IMR-90 (cell line): ENCODE results near the gene STXBP2. TPM values are rescaled to one million over a fixed set of nuclear protein-coding genes. Genes with fewer than 3 reads are reported as not detected.

Experiments used
- ATAC-seq: fragments of 200-7000 bp; cut with Tn5 transposase; 2 replicates; pipeline ENCODE4 v1.9.1; 2020; ENCODE audit warnings: low read depth, mild to moderate bottlenecking, moderate library complexity
- BruUV-seq: library from RNA; stranded (reverse); fragments of 400-500 nt; replicated peaks from 2 replicates; lab custom pipeline; 2021; lab: Mats Ljungman, UMichigan
- CTCF ChIA-PET: fragments of 300-600 bp; formaldehyde crosslinking; extraction: SDS; loops from one replicate; lab custom pipeline; 2021; ENCODE audit warnings: antibody characterized with exemption; lab: Yijun Ruan, JAX
- POLR2A ChIA-PET: fragments of 300-600 bp; sonication (Branson Sonifier 250); formaldehyde crosslinking; loops from one replicate; lab custom pipeline; 2022; ENCODE audit warnings: antibody characterized with exemption; ENCODE audit not compliant: unreplicated experiment; lab: Charles Lee
- DNase-seq: peaks from one replicate; pipeline ENCODE4 v3.0.0; 2013
- H2AFZ ChIP-seq: replicated peaks from 2 replicates; pipeline ENCODE3; 2013; ENCODE audit warnings: low read length, mild to moderate bottlenecking; ENCODE audit not compliant: poor library complexity
- H2AK5ac ChIP-seq: 2 replicates; pipeline ENCODE4 v1.6.1; 2013; ENCODE audit warnings: low read depth, low read length, inconsistent platforms
- H2AK9ac ChIP-seq: replicated peaks from 2 replicates; pipeline ENCODE3; 2013; ENCODE audit warnings: mild to moderate bottlenecking, low read depth, low read length, moderate library complexity; ENCODE audit not compliant: poor library complexity
- H2BK120ac ChIP-seq: 2 replicates; pipeline ENCODE4 v1.6.1; 2013; ENCODE audit warnings: low read depth, low read length, inconsistent platforms
- H2BK15ac ChIP-seq: 3 replicates; pipeline ENCODE4 v1.6.1; 2013; ENCODE audit warnings: low read depth, low read length, inconsistent platforms
- H2BK20ac ChIP-seq: 2 replicates; pipeline ENCODE4 v1.6.1; 2013; ENCODE audit warnings: low read depth, mild to moderate bottlenecking, inconsistent platforms, low read length, moderate library complexity
- H2BK5ac ChIP-seq: 2 replicates; pipeline ENCODE4 v1.6.1; 2013; ENCODE audit warnings: mild to moderate bottlenecking, low read depth, low read length, inconsistent platforms; ENCODE audit not compliant: poor library complexity, severe bottlenecking
- H3K14ac ChIP-seq: replicated peaks from 2 replicates; pipeline ENCODE4 v1.6.1; 2013; ENCODE audit warnings: low read depth, low read length, inconsistent platforms
- H3K18ac ChIP-seq: 2 replicates; pipeline ENCODE4 v1.6.1; 2013; ENCODE audit warnings: low read depth, low read length, control low read depth
- H3K23ac ChIP-seq: 2 replicates; pipeline ENCODE4 v1.6.1; 2013; ENCODE audit warnings: low read depth, low read length, inconsistent platforms
- H3K27ac ChIP-seq: 2 replicates; pipeline ENCODE4 v1.5.1; 2013; ENCODE audit warnings: mild to moderate bottlenecking, control low read depth, low read length; ENCODE audit not compliant: insufficient read depth
- H3K27me3 ChIP-seq: 2 replicates; pipeline ENCODE4 v1.6.1; 2013; ENCODE audit warnings: low read length; ENCODE audit not compliant: control insufficient read depth, insufficient read depth
- H3K36me3 ChIP-seq: 2 replicates; pipeline ENCODE4 v1.6.1; 2013; ENCODE audit warnings: low read length, mixed read lengths; ENCODE audit not compliant: control insufficient read depth, insufficient read depth
- H3K4ac ChIP-seq: 2 replicates; pipeline ENCODE4 v1.6.1; 2013; ENCODE audit warnings: low read depth, low read length, inconsistent platforms
- H3K4me1 ChIP-seq: 2 replicates; pipeline ENCODE4 v1.6.1; 2013; ENCODE audit warnings: low read length, mixed read lengths; ENCODE audit not compliant: control insufficient read depth, insufficient read depth
- H3K4me2 ChIP-seq: 2 replicates; pipeline ENCODE4 v1.6.1; 2013; ENCODE audit warnings: low read depth, mild to moderate bottlenecking, control low read depth, low read length, moderate library complexity
- H3K4me3 ChIP-seq: 2 replicates; pipeline ENCODE4 v1.5.1; 2013; ENCODE audit warnings: low read depth, mild to moderate bottlenecking, control low read depth, low read length, moderate library complexity; ENCODE audit not compliant: insufficient read depth
- H3K56ac ChIP-seq: 2 replicates; pipeline ENCODE4 v1.6.1; 2013; ENCODE audit warnings: low read length, inconsistent platforms; ENCODE audit not compliant: insufficient read depth; ENCODE audit errors: extremely low read depth
- H3K79me1 ChIP-seq, 2 experiments: 2 replicates each; pipeline ENCODE4 v1.6.1; 2013; ENCODE audit warnings: low read length in 2 of 2, inconsistent platforms in 1 of 2, low read depth in 1 of 2
- H3K9ac ChIP-seq: 2 replicates; pipeline ENCODE4 v1.6.1; 2013; ENCODE audit warnings: low read depth, low read length, control low read depth
- H3K9me1 ChIP-seq: 2 replicates; pipeline ENCODE4 v1.6.1; 2013; ENCODE audit warnings: low read length, inconsistent platforms; ENCODE audit not compliant: insufficient read depth
- H3K9me3 ChIP-seq: 2 replicates; pipeline ENCODE4 v1.6.1; 2013; ENCODE audit warnings: low read length; ENCODE audit not compliant: control insufficient read depth, insufficient read depth
- H4K20me1 ChIP-seq: 2 replicates; pipeline ENCODE4 v1.6.1; 2013; ENCODE audit warnings: low read length, inconsistent platforms; ENCODE audit not compliant: insufficient read depth
- H4K5ac ChIP-seq: 2 replicates; pipeline ENCODE4 v1.6.1; 2013; ENCODE audit warnings: mild to moderate bottlenecking, low read depth, low read length, control low read depth
- H4K8ac ChIP-seq, 2 experiments: 2 replicates each; pipeline ENCODE4 v1.6.1; 2013; ENCODE audit warnings: low read depth in 2 of 2, low read length in 2 of 2, control low read depth in 1 of 2, inconsistent platforms in 1 of 2
- H4K91ac ChIP-seq: 2 replicates; pipeline ENCODE4 v1.6.1; 2013; ENCODE audit warnings: low read depth, low read length, inconsistent platforms; ENCODE audit not compliant: insufficient read depth
- BHLHE40 ChIP-seq: fragments of 150-350 bp; IDR thresholded peaks from 2 replicates; pipeline ENCODE4 v1.6.1; 2016; ENCODE audit warnings: mild to moderate bottlenecking, low read depth, low read length
- CEBPB ChIP-seq: IDR thresholded peaks from 2 replicates; pipeline ENCODE4 v1.6.1; 2012; ENCODE audit warnings: low read depth, low read length, improper control_type of control experiment
- CHD1 ChIP-seq: IDR thresholded peaks from 2 replicates; pipeline ENCODE4 v1.6.1; 2012; ENCODE audit warnings: low read depth, low read length, improper control_type of control experiment
- FOS ChIP-seq: fragments of 150-350 bp; IDR thresholded peaks from 2 replicates; pipeline ENCODE4 v1.6.1; 2016; ENCODE audit warnings: low read depth, low read length
- MAFK ChIP-seq: IDR thresholded peaks from 2 replicates; pipeline ENCODE4 v1.6.1; 2012; ENCODE audit warnings: low read depth, low read length, improper control_type of control experiment
- MAZ ChIP-seq: IDR thresholded peaks from 2 replicates; pipeline ENCODE4 v1.6.1; 2012; ENCODE audit warnings: low read depth, mild to moderate bottlenecking, low read length, improper control_type of control experiment, moderate library complexity, borderline replicate concordance
- MXI1 ChIP-seq: IDR thresholded peaks from 2 replicates; pipeline ENCODE4 v1.6.1; 2012; ENCODE audit warnings: low read depth, mild to moderate bottlenecking, low read length, moderate library complexity, borderline replicate concordance
- NFE2L2 ChIP-seq: fragments of 150-350 bp; IDR thresholded peaks from 2 replicates; pipeline ENCODE4 v1.6.1; 2016; ENCODE audit warnings: low read depth, mild to moderate bottlenecking, low read length
- POLR2A ChIP-seq: IDR thresholded peaks from 2 replicates; pipeline ENCODE4 v1.6.1; 2012; ENCODE audit warnings: mild to moderate bottlenecking, low read depth, low read length
- RAD21 ChIP-seq: IDR thresholded peaks from 2 replicates; pipeline ENCODE4 v1.6.1; 2012; ENCODE audit warnings: low read length, improper control_type of control experiment
- RCOR1 ChIP-seq: IDR thresholded peaks from 2 replicates; pipeline ENCODE4 v1.6.1; 2012; ENCODE audit warnings: mild to moderate bottlenecking, low read length, improper control_type of control experiment; ENCODE audit not compliant: insufficient replicate concordance
- RFX5 ChIP-seq: IDR thresholded peaks from 2 replicates; pipeline ENCODE4 v1.8.0; 2012; ENCODE audit warnings: low read depth, mild to moderate bottlenecking, low read length, moderate library complexity
- SMC3 ChIP-seq: fragments of 150-350 bp; IDR thresholded peaks from 2 replicates; pipeline ENCODE4 v1.6.1; 2016; ENCODE audit warnings: low read depth, mild to moderate bottlenecking, antibody characterized with exemption, low read length, moderate library complexity
- WGBS, 2 experiments: methylation state at CpG; one replicate each; pipeline versions ENCODE4 v1.1.5 to v1.1.7; 2013; ENCODE audit warnings: missing lambda C conversion rate in 2 of 2; ENCODE audit not compliant: insufficient read length in 1 of 2; ENCODE audit errors: extremely low coverage in 2 of 2; 5-methylcytosine and 5-hydroxymethylcytosine counted together
- dilution Hi-C: fragments of 300-500 bp; cut with HindIII; formaldehyde crosslinking; loops from one replicate; pipeline ENCODE4 v1.14.3; 2018; ENCODE audit warnings: low sequenced_read_pairs; ENCODE audit not compliant: unreplicated experiment
- in situ Hi-C: fragments of 300-500 bp; cut with MboI; formaldehyde crosslinking; loops from 3 replicates; pipeline ENCODE4 v1.14.3; 2019; ENCODE audit warnings: low sequenced_read_pairs, inconsistent platforms, mixed read lengths
- intact Hi-C: fragments of 100-400 bp; cut with micrococcal nuclease; formaldehyde crosslinking; loops from 2 replicates; pipeline ENCODE4 v1.10.0; 2022
- polyA plus RNA-seq, 3 experiments: library from polyadenylated mRNA; depleted of rRNA; stranded (reverse); fragments of >200 nt; gene quantifications; 2 replicates each; pipeline ENCODE4 v1.2.3, GENCODE V29; 2012; ENCODE audit warnings: low replicate concordance in 1 of 3
- total RNA-seq: library from RNA; depleted of rRNA; stranded (reverse); fragments of >200 nt; gene quantifications from 2 replicates; pipeline ENCODE4 v1.2.3, GENCODE V29; 2012
- TF ChIP-seq, protein P1 (sequence below): conservative IDR thresholded peaks from 2 replicates; pipeline ENCODE4 v1.5.1; 2012; ENCODE audit warnings: mild to moderate bottlenecking, low read depth, low read length, improper control_type of control experiment
- TF ChIP-seq, protein P2 (sequence below): fragments of 150-350 bp; IDR thresholded peaks from 2 replicates; pipeline ENCODE4 v1.6.1; 2016; ENCODE audit warnings: low read depth, mild to moderate bottlenecking, low read length, moderate library complexity, borderline replicate concordance
- TF ChIP-seq, protein P3 (sequence below): fragments of 150-350 bp; IDR thresholded peaks from 2 replicates; pipeline ENCODE4 v1.6.1; 2017; ENCODE audit warnings: mild to moderate bottlenecking, antibody characterized with exemption, low read length, low read depth

Gene STXBP2
- total and polyA plus RNA-seq, 2 of the 4 experiments (the other 2 are of a cell fraction): 3.9 to 12.6 TPM

DNA sequence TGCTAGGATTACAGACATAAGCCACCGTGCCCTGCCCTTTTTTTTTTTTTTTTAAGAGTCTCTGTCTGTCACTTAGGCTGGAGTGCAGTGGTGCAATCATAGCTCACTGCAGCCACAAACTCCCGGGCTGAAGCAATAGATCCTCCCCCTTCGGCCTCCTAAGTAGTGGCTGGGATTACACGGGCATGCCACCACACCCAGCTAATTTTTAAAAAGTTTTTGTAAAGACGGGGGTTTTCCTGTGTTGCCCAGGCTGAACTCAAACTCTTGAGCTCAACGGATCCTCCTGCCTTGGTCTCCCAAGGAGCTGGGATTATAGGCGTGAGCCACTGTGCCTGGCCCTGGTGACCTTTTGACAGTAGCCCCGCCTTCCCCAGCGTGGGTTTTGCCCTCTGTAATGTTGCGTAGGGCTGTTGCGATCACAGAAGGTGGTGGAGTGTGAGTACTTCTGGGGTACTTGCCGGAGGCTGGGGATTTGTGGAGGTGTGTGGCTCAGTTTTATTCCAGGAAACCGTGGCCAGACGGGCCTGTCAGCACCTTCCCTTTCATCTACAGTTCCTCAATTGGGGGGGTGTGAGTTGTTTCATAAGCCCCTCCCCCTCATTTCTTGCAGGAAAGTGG is 20.3 kb downstream of the STXBP2 start:
- H4K8ac ChIP-seq: no peak overlapping the region
- no peak overlapping the region for H3K9ac ChIP-seq
- H3K27me3 ChIP-seq: peaks cover 10% of the 10 kb centered on the region
- H2BK5ac ChIP-seq: no peak overlapping the region
- no peaks in the 10 kb centered on the region for H3K36me3 ChIP-seq
- no peaks in the 10 kb centered on the region for H3K9me3 ChIP-seq
- DNase-seq: no peak
- no peak overlapping the region for H3K18ac ChIP-seq
- ChIA-PET POLR2A (no interaction called here), CTCF (interaction anchor here (0.7 kb wide), 1 partner anchor 206 kb away, joined by 7 read pairs; no protein-coding TSS in a partner anchor)
- H4K91ac ChIP-seq: no peak overlapping the region
- H3K4ac ChIP-seq: no peak overlapping the region
- WGBS, 2 experiments: 60% methylated on average over 6 of the region's 14 CpGs; no CpG with 5 or more reads in 1 of the 2 experiments
- no TSS peak for BruUV-seq
- no peaks in the 10 kb centered on the region for H4K20me1 ChIP-seq
- TF ChIP-seq RCOR1 (no peak), NFE2L2 (no peak), BHLHE40 (no peak), MAFK (no peak), SMC3 (no peak), RAD21 (no peak), CEBPB (no peak), RFX5 (no peak), POLR2A (no peak), MAZ (no peak), FOS (no peak), CHD1 (no peak), MXI1 (no peak)
- TF ChIP-seq, protein P1, sequence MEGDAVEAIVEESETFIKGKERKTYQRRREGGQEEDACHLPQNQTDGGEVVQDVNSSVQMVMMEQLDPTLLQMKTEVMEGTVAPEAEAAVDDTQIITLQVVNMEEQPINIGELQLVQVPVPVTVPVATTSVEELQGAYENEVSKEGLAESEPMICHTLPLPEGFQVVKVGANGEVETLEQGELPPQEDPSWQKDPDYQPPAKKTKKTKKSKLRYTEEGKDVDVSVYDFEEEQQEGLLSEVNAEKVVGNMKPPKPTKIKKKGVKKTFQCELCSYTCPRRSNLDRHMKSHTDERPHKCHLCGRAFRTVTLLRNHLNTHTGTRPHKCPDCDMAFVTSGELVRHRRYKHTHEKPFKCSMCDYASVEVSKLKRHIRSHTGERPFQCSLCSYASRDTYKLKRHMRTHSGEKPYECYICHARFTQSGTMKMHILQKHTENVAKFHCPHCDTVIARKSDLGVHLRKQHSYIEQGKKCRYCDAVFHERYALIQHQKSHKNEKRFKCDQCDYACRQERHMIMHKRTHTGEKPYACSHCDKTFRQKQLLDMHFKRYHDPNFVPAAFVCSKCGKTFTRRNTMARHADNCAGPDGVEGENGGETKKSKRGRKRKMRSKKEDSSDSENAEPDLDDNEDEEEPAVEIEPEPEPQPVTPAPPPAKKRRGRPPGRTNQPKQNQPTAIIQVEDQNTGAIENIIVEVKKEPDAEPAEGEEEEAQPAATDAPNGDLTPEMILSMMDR: no peak
- TF ChIP-seq, protein P2, sequence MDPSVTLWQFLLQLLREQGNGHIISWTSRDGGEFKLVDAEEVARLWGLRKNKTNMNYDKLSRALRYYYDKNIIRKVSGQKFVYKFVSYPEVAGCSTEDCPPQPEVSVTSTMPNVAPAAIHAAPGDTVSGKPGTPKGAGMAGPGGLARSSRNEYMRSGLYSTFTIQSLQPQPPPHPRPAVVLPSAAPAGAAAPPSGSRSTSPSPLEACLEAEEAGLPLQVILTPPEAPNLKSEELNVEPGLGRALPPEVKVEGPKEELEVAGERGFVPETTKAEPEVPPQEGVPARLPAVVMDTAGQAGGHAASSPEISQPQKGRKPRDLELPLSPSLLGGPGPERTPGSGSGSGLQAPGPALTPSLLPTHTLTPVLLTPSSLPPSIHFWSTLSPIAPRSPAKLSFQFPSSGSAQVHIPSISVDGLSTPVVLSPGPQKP: no peak
- TF ChIP-seq, protein P3, sequence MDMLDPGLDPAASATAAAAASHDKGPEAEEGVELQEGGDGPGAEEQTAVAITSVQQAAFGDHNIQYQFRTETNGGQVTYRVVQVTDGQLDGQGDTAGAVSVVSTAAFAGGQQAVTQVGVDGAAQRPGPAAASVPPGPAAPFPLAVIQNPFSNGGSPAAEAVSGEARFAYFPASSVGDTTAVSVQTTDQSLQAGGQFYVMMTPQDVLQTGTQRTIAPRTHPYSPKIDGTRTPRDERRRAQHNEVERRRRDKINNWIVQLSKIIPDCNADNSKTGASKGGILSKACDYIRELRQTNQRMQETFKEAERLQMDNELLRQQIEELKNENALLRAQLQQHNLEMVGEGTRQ: no peak
- no peak overlapping the region for H2AK5ac ChIP-seq
- dilution Hi-C loops: no loop called here
- H2AFZ ChIP-seq: no peak overlapping the region
- ATAC-seq: no peak; the same call in 1 of the 2 replicates
- no peaks in the 10 kb centered on the region for H3K79me1 ChIP-seq
- H3K4me2 ChIP-seq: no peak overlapping the region
- no peaks in the 10 kb centered on the region for H3K9me1 ChIP-seq
- H3K27ac ChIP-seq: no peak overlapping the region
- H2BK15ac ChIP-seq: no peak overlapping the region
- H3K23ac ChIP-seq: no peak overlapping the region
- H2BK20ac ChIP-seq: no peak overlapping the region
- intact Hi-C loops: no loop called here
- H4K5ac ChIP-seq: no peak overlapping the region
- no peak overlapping the region for H3K14ac ChIP-seq
- no peaks in the 10 kb centered on the region for H3K4me1 ChIP-seq
- in situ Hi-C loops: no loop called here
- H3K4me3 ChIP-seq: no peak overlapping the region
- H3K56ac ChIP-seq: no peak overlapping the region
- H2BK120ac ChIP-seq: no peak overlapping the region
- H2AK9ac ChIP-seq: no peak overlapping the region
